Measurements from ENCODE around the gene NRXN2.

DNA sequence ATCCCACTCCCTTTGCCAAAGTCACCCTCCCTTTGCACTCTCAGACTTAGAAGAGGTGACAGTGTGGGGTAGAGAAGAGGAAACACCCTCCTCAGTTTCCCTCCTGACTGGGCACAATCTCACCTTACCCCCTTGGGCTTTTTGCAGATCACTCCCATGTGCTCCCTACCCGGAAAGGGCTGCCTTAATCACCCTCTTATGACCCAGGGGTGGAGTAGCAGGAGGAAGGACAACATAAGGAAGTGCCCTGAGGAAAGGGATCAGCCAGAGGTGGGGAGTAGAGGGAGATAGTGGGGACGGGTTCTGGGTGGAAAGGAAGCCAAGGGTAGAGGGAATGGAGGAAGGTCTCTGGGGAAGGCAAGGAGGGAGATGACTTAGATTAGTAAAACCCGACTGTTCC, 52.0 kb downstream of the NRXN2 start:
- TF ChIP-seq, protein P1, sequence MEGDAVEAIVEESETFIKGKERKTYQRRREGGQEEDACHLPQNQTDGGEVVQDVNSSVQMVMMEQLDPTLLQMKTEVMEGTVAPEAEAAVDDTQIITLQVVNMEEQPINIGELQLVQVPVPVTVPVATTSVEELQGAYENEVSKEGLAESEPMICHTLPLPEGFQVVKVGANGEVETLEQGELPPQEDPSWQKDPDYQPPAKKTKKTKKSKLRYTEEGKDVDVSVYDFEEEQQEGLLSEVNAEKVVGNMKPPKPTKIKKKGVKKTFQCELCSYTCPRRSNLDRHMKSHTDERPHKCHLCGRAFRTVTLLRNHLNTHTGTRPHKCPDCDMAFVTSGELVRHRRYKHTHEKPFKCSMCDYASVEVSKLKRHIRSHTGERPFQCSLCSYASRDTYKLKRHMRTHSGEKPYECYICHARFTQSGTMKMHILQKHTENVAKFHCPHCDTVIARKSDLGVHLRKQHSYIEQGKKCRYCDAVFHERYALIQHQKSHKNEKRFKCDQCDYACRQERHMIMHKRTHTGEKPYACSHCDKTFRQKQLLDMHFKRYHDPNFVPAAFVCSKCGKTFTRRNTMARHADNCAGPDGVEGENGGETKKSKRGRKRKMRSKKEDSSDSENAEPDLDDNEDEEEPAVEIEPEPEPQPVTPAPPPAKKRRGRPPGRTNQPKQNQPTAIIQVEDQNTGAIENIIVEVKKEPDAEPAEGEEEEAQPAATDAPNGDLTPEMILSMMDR (IDR thresholded peaks at IDR 0.05): no peak
- no peak for TF ChIP-seq POLR2A (IDR thresholded peaks at IDR 0.05)
- no peak for TF ChIP-seq EP300 (IDR thresholded peaks at IDR 0.05)
